Measurements from ENCODE around the gene PIK3C3. TPM values are rescaled to one million over a fixed set of nuclear protein-coding genes. Genes with fewer than 3 reads are reported as not detected.
A peak's percentile ranks its signal among the peaks of the same experiment; 100 is the strongest.

PIK3C3 gene
- total and polyA plus RNA-seq, 2 donors from 2014 or later: 31.4 to 70.7 TPM

DNA sequence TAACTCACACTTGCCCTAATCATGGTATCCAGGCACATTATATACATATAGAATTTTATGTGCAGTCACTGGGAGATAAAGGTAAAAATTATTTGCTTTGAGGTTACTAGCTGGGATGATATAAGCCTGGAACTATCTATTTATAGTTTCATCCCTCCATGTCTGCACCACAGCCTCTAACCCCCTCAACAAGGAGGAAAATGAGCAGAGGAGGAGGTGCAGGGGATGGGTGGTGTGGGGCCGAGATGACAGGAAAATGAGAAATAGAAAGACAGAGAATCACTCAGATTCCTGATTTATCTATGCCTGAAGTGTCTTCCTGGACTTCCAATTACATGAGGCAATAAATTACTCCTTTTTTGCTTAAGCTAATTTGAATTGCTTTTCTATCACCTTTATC is 145.2 kb downstream of the PIK3C3 start:
- no peak for FAIRE-seq
- intact Hi-C loops (cut with DNase I): no loop called here
- Histone ChIP-seq H3K27me3 (ENCODE audit: control insufficient read depth, insufficient read depth, low read length) (no peaks in the 10 kb centered on the region), H3K4me3 (ENCODE audit: low read length in 3 of 3) (no peak overlapping the region), H3K27ac (ENCODE audit: low read depth in 2 of 2, low read length in 2 of 2) (no peak overlapping the region), H3K9me3 (ENCODE audit: control insufficient read depth in 2 of 3, insufficient read depth in 1 of 3, low read length in 3 of 3) (no peaks in the 10 kb centered on the region), H3K36me3 (ENCODE audit: control insufficient read depth in 2 of 3, insufficient read depth in 3 of 3, low read length in 3 of 3) (no peaks in the 10 kb centered on the region), H3K4me1 (ENCODE audit: control insufficient read depth in 2 of 3, insufficient read depth in 2 of 3, low read depth in 1 of 3, low read length in 3 of 3) (no peaks in the 10 kb centered on the region), H3K9ac (ENCODE audit: low read length in 3 of 3) (no peak overlapping the region)
- TF ChIP-seq, protein P1, sequence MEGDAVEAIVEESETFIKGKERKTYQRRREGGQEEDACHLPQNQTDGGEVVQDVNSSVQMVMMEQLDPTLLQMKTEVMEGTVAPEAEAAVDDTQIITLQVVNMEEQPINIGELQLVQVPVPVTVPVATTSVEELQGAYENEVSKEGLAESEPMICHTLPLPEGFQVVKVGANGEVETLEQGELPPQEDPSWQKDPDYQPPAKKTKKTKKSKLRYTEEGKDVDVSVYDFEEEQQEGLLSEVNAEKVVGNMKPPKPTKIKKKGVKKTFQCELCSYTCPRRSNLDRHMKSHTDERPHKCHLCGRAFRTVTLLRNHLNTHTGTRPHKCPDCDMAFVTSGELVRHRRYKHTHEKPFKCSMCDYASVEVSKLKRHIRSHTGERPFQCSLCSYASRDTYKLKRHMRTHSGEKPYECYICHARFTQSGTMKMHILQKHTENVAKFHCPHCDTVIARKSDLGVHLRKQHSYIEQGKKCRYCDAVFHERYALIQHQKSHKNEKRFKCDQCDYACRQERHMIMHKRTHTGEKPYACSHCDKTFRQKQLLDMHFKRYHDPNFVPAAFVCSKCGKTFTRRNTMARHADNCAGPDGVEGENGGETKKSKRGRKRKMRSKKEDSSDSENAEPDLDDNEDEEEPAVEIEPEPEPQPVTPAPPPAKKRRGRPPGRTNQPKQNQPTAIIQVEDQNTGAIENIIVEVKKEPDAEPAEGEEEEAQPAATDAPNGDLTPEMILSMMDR (IDR thresholded peaks at IDR 0.05; ENCODE audit: borderline replicate concordance, extremely low read depth, insufficient read depth): no peak
- DNase-seq: peak in 1 of 5 donors; percentile 22

- intact Hi-C loops (cut with DNase I): no loop called here
- Histone ChIP-seq H3K9ac (ENCODE audit: low read length in 3 of 3) (no peak overlapping the region), H3K4me1 (ENCODE audit: control insufficient read depth in 2 of 3, insufficient read depth in 2 of 3, low read depth in 1 of 3, low read length in 3 of 3) (no peaks in the 10 kb centered on the region), H3K4me3 (ENCODE audit: low read length in 3 of 3) (no peak overlapping the region), H3K27ac (ENCODE audit: low read depth in 2 of 2, low read length in 2 of 2) (no peak overlapping the region), H3K36me3 (ENCODE audit: control insufficient read depth in 2 of 3, insufficient read depth in 3 of 3, low read length in 3 of 3) (no peaks in the 10 kb centered on the region), H3K27me3 (ENCODE audit: control insufficient read depth, insufficient read depth, low read length) (no peaks in the 10 kb centered on the region), H3K9me3 (ENCODE audit: control insufficient read depth in 2 of 3, insufficient read depth in 1 of 3, low read length in 3 of 3) (no peaks in the 10 kb centered on the region)
- no peak for FAIRE-seq
- no peak for DNase-seq
- TF ChIP-seq, protein P1 (IDR thresholded peaks at IDR 0.05; ENCODE audit: borderline replicate concordance, extremely low read depth, insufficient read depth): no peak
These were observed 145.9 kb downstream of the PIK3C3 start for GRCh38 chr18:42100911-42101310.

GRCh38 chr18:42105394-42105793 is 150.4 kb downstream of the PIK3C3 start:
- TF ChIP-seq, protein P1 (IDR thresholded peaks at IDR 0.05; ENCODE audit: borderline replicate concordance, extremely low read depth, insufficient read depth): no peak
- no peak overlapping the region for H3K9ac ChIP-seq (ENCODE audit: low read length in 3 of 3)
- H3K27ac ChIP-seq (ENCODE audit: low read depth in 2 of 2, low read length in 2 of 2): no peak overlapping the region
- H3K4me3 ChIP-seq (ENCODE audit: low read length in 3 of 3): no peak overlapping the region
- FAIRE-seq (no peak), DNase-seq (no peak)
- no peaks in the 10 kb centered on the region for H3K9me3 ChIP-seq (ENCODE audit: control insufficient read depth in 2 of 3, insufficient read depth in 1 of 3, low read length in 3 of 3)
- H3K4me1 ChIP-seq (ENCODE audit: control insufficient read depth in 2 of 3, insufficient read depth in 2 of 3, low read depth in 1 of 3, low read length in 3 of 3): no peaks in the 10 kb centered on the region
- H3K27me3 ChIP-seq (ENCODE audit: control insufficient read depth, insufficient read depth, low read length): no peaks in the 10 kb centered on the region
- H3K36me3 ChIP-seq (ENCODE audit: control insufficient read depth in 2 of 3, insufficient read depth in 3 of 3, low read length in 3 of 3): no peaks in the 10 kb centered on the region
- intact Hi-C loops (cut with DNase I): no loop called here

GRCh38 chr18:42106784-42107183 is 151.8 kb downstream of the PIK3C3 start:
- no peaks in the 10 kb centered on the region for H3K27me3 ChIP-seq (ENCODE audit: control insufficient read depth, insufficient read depth, low read length)
- FAIRE-seq (no peak), DNase-seq (no peak)
- no peaks in the 10 kb centered on the region for H3K4me1 ChIP-seq (ENCODE audit: control insufficient read depth in 2 of 3, insufficient read depth in 2 of 3, low read depth in 1 of 3, low read length in 3 of 3)
- H3K9ac ChIP-seq (ENCODE audit: low read length in 3 of 3): no peak overlapping the region
- no peak overlapping the region for H3K4me3 ChIP-seq (ENCODE audit: low read length in 3 of 3)
- TF ChIP-seq, protein P1 (IDR thresholded peaks at IDR 0.05; ENCODE audit: borderline replicate concordance, extremely low read depth, insufficient read depth): no peak
- no peak overlapping the region for H3K27ac ChIP-seq (ENCODE audit: low read depth in 2 of 2, low read length in 2 of 2)
- no peaks in the 10 kb centered on the region for H3K9me3 ChIP-seq (ENCODE audit: control insufficient read depth in 2 of 3, insufficient read depth in 1 of 3, low read length in 3 of 3)
- H3K36me3 ChIP-seq (ENCODE audit: control insufficient read depth in 2 of 3, insufficient read depth in 3 of 3, low read length in 3 of 3): no peaks in the 10 kb centered on the region
- intact Hi-C loops (cut with DNase I): no loop called here
